KMS-11 (cell line): ENCODE measurements around the gene ZDHHC5.

Experiments used
- H2AFZ ChIP-seq: fragments of 200-600 bp; sonication (generic); 2 replicates; pipeline ENCODE4 v1.6.1; 2016; ENCODE audit warnings: antibody characterized with exemption, mixed run types, low read depth
- H3K27ac ChIP-seq: fragments of 200-600 bp; sonication (generic); 2 replicates; pipeline ENCODE4 v1.6.1; 2016; ENCODE audit warnings: mild to moderate bottlenecking, mixed run types
- H3K27me3 ChIP-seq: fragments of 200-600 bp; sonication (generic); 2 replicates; pipeline ENCODE4 v1.6.1; 2017; ENCODE audit warnings: mild to moderate bottlenecking, low read depth, mixed run types, moderate library complexity; ENCODE audit not compliant: insufficient read depth
- H3K36me3 ChIP-seq: fragments of 200-600 bp; sonication (generic); 2 replicates; pipeline ENCODE4 v1.6.1; 2017; ENCODE audit warnings: mild to moderate bottlenecking, mixed run types; ENCODE audit not compliant: insufficient read depth
- H3K4me1 ChIP-seq: fragments of 200-600 bp; sonication (generic); 2 replicates; pipeline ENCODE4 v1.6.1; 2016; ENCODE audit warnings: mild to moderate bottlenecking, low read depth, mixed run types; ENCODE audit not compliant: poor library complexity, severe bottlenecking
- H3K4me2 ChIP-seq: fragments of 200-600 bp; sonication (generic); 2 replicates; pipeline ENCODE4 v1.7.0; 2016; ENCODE audit warnings: mild to moderate bottlenecking, mixed run types
- H3K4me3 ChIP-seq: fragments of 200-600 bp; sonication (generic); IDR thresholded peaks from 2 replicates; pipeline ENCODE4 v1.6.1; 2017; ENCODE audit warnings: low read depth, low read length, mixed read lengths; ENCODE audit not compliant: insufficient read depth
- H3K79me2 ChIP-seq: fragments of 200-600 bp; sonication (generic); 2 replicates; pipeline ENCODE4 v1.6.1; 2016; ENCODE audit warnings: low read depth, mixed run types; ENCODE audit not compliant: insufficient read depth
- H3K9ac ChIP-seq: fragments of 200-600 bp; sonication (generic); 2 replicates; pipeline ENCODE4 v1.6.1; 2016; ENCODE audit warnings: mild to moderate bottlenecking, mixed run types
- H4K20me1 ChIP-seq: fragments of 200-600 bp; sonication (generic); 2 replicates; pipeline ENCODE4 v1.6.1; 2016; ENCODE audit warnings: mild to moderate bottlenecking, mixed run types; ENCODE audit not compliant: insufficient read depth
- CTCF ChIP-seq: fragments of 200-600 bp; sonication (generic); conservative IDR thresholded peaks from 2 replicates; pipeline ENCODE4 v1.6.1; 2017; ENCODE audit warnings: low read depth, mild to moderate bottlenecking, antibody characterized with exemption, low read length, moderate library complexity, mixed read lengths

ZDHHC5 gene

DNA sequence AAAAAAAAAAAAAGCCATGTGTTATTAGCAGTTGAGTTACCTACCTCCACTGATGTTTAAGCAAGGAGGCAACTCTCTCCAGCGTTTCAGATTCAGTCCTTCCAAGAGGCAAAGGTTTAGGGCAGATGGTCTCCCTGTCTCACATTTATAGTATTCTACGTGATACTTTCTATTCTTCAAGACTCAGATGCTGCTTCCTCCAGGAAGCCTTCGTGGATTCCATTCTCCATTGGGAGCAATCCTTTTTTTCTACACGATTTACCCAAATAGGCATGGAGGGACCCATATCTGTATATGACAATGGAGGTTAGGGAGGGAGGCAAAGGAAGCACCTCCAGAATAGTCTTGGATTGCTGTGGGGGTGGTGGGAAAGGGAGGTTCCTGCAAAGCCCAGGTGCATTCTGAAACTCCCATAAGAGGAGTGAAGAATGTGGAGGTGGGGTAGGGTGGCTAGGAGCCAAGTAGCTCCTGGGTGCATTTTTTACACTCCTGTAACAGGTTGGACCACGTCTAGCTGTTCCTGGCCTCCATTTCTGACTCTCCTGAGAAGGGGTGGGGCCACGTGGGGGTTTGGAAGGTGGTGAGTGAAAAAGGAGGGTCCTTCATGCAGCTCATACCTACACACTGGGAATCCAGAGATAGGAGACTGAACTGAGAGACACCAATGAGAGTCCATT, 34.4 kb upstream of the ZDHHC5 start:
- H3K4me1 ChIP-seq: no peaks in the 10 kb centered on the region
- no peak overlapping the region for H3K9ac ChIP-seq
- H3K27ac ChIP-seq: no peak overlapping the region

GRCh38 chr11:57634311-57634710, 33.6 kb upstream of the ZDHHC5 start:
- Histone ChIP-seq H4K20me1 (no peaks in the 10 kb centered on the region), H3K27ac (no peak overlapping the region), H2AFZ (no peak overlapping the region), H3K9ac (no peak overlapping the region), H3K4me1 (no peaks in the 10 kb centered on the region), H3K4me3 (no peak overlapping the region), H3K36me3 (no peaks in the 10 kb centered on the region), H3K4me2 (no peak overlapping the region), H3K27me3 (no peaks in the 10 kb centered on the region), H3K79me2 (no peaks in the 10 kb centered on the region)
- no peak for TF ChIP-seq CTCF

More for the DNA sequence above, 34.4 kb upstream of the ZDHHC5 start:
- Histone ChIP-seq H2AFZ (no peak overlapping the region), H3K27me3 (no peaks in the 10 kb centered on the region), H3K4me2 (no peak overlapping the region), H3K36me3 (no peaks in the 10 kb centered on the region), H3K79me2 (no peaks in the 10 kb centered on the region), H4K20me1 (no peaks in the 10 kb centered on the region), H3K4me3 (no peak overlapping the region)
- TF ChIP-seq CTCF: no peak

- no peak overlapping the region for H3K4me2 ChIP-seq
- H2AFZ ChIP-seq: no peak overlapping the region
- no peaks in the 10 kb centered on the region for H3K4me1 ChIP-seq
- H3K36me3 ChIP-seq: no peaks in the 10 kb centered on the region
- H3K27me3 ChIP-seq: no peaks in the 10 kb centered on the region
- no peak for TF ChIP-seq CTCF
- H3K79me2 ChIP-seq: no peaks in the 10 kb centered on the region
- no peak overlapping the region for H3K4me3 ChIP-seq
- H3K27ac ChIP-seq: no peak overlapping the region
- no peak overlapping the region for H3K9ac ChIP-seq
- H4K20me1 ChIP-seq: no peaks in the 10 kb centered on the region
These were observed 32.7 kb upstream of the ZDHHC5 start for GRCh38 chr11:57635246-57635645.

DNA sequence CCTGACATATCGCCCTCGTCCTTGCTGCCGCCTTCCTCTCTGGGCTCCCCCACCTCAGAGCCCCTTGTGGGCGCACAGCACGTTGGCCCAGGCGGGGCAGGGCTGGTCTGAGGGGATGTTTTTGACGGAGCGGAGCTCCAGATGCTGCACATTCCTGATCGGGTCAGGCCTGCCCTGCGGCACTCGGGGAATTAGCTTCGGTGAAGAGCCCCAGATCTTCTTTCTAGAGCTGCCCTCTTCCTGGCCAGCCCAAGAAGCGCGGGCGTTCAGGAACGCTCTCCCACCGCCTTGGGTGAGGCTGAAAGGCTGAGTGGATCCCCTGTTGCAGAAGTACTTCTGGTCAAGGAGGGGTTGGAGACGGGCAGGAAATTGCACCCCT, 30.3 kb upstream of the ZDHHC5 start:
- Histone ChIP-seq H3K79me2 (no peaks in the 10 kb centered on the region), H3K36me3 (no peaks in the 10 kb centered on the region), H3K27me3 (no peaks in the 10 kb centered on the region), H3K4me1 (no peaks in the 10 kb centered on the region), H3K4me3 (no peak overlapping the region), H4K20me1 (no peaks in the 10 kb centered on the region), H2AFZ (no peak overlapping the region), H3K4me2 (no peak overlapping the region), H3K9ac (no peak overlapping the region), H3K27ac (no peak overlapping the region)
- TF ChIP-seq CTCF: no peak
